Astrocyte (in vitro differentiated cells and primary cell): ENCODE data around the gene ZNF683. TPM values are rescaled to one million over a fixed set of nuclear protein-coding genes. Genes with fewer than 3 reads are reported as not detected.

Experiments used
- DNase-seq: peaks from one replicate; pipeline ENCODE4 v3.0.0-alpha.2; 2010; ENCODE audit warnings: low read depth
- FAIRE-seq: peaks from 2 replicates; lab custom pipeline; 2011; peaks lifted over from hg19 to GRCh38; lab: Jason Lieb, UNC
- H2AFZ ChIP-seq: 2 replicates; pipeline ENCODE4 v1.6.0; 2012; ENCODE audit warnings: low read depth, low read length, inconsistent platforms
- H3K27ac ChIP-seq: 2 replicates; pipeline ENCODE4 v1.5.1; 2011; ENCODE audit warnings: low read depth, low read length, inconsistent platforms
- H3K27me3 ChIP-seq: 2 replicates; pipeline ENCODE4 v1.6.0; 2011; ENCODE audit warnings: low read length, inconsistent platforms; ENCODE audit not compliant: insufficient read depth
- H3K36me3 ChIP-seq: 2 replicates; pipeline ENCODE4 v1.5.1; 2011; ENCODE audit warnings: low read length, inconsistent platforms; ENCODE audit not compliant: insufficient read depth
- H3K4me1 ChIP-seq: 2 replicates; pipeline ENCODE4 v1.5.1; 2011; ENCODE audit warnings: low read length, inconsistent platforms; ENCODE audit not compliant: insufficient read depth
- H3K4me2 ChIP-seq: 2 replicates; pipeline ENCODE4 v1.6.0; 2012; ENCODE audit warnings: low read length, inconsistent platforms
- H3K4me3 ChIP-seq: 2 replicates; pipeline ENCODE4 v1.5.1; 2011; ENCODE audit warnings: low read depth, mild to moderate bottlenecking, low read length, inconsistent platforms; ENCODE audit not compliant: insufficient read depth
- H3K79me2 ChIP-seq: 2 replicates; pipeline ENCODE4 v1.6.0; 2012; ENCODE audit warnings: mild to moderate bottlenecking, low read length, inconsistent platforms; ENCODE audit not compliant: insufficient read depth
- H3K9ac ChIP-seq: 2 replicates; pipeline ENCODE4 v1.6.0; 2012; ENCODE audit warnings: mild to moderate bottlenecking, low read length, inconsistent platforms
- H3K9me3 ChIP-seq: 2 replicates; pipeline ENCODE4 v1.5.1; 2012; ENCODE audit warnings: low read depth, mild to moderate bottlenecking, low read length, inconsistent platforms; ENCODE audit not compliant: insufficient read depth
- H4K20me1 ChIP-seq: 2 replicates; pipeline ENCODE4 v1.6.0; 2012; ENCODE audit warnings: low read length, inconsistent platforms; ENCODE audit not compliant: insufficient read depth
- H3K27ac Mint-ChIP-seq: one replicate; pipeline ENCODE4 v1.8.0; 2021; ENCODE audit warnings: mild to moderate bottlenecking, mixed read lengths; ENCODE audit not compliant: unreplicated experiment
- H3K27me3 Mint-ChIP-seq: one replicate; pipeline ENCODE4 v1.8.0; 2021; ENCODE audit warnings: low read depth, mixed read lengths; ENCODE audit not compliant: unreplicated experiment
- H3K36me3 Mint-ChIP-seq: one replicate; pipeline ENCODE4 v1.8.0; 2021; ENCODE audit warnings: low read depth, mixed read lengths; ENCODE audit not compliant: unreplicated experiment
- H3K4me1 Mint-ChIP-seq: one replicate; pipeline ENCODE4 v1.8.0; 2021; ENCODE audit warnings: low read depth, mixed read lengths; ENCODE audit not compliant: unreplicated experiment
- H3K4me3 Mint-ChIP-seq: one replicate; pipeline ENCODE4 v1.8.0; 2021; ENCODE audit warnings: mild to moderate bottlenecking, moderate library complexity, mixed read lengths; ENCODE audit not compliant: unreplicated experiment
- H3K9me3 Mint-ChIP-seq: one replicate; pipeline ENCODE4 v1.8.0; 2021; ENCODE audit warnings: mild to moderate bottlenecking, mixed read lengths; ENCODE audit not compliant: unreplicated experiment
- CTCF ChIP-seq: IDR thresholded peaks from 2 replicates; pipeline ENCODE4 v1.5.1; 2011; ENCODE audit warnings: low read depth, mild to moderate bottlenecking, inconsistent platforms, low read length, moderate library complexity; ENCODE audit not compliant: insufficient read depth
- EZH2 ChIP-seq: IDR thresholded peaks from 2 replicates; pipeline ENCODE4 v1.6.1; 2012; ENCODE audit warnings: mild to moderate bottlenecking, low read length, inconsistent platforms; ENCODE audit not compliant: insufficient read depth
- total RNA-seq: library from RNA; stranded (reverse); gene quantifications from 2 replicates; pipeline ENCODE4 v1.2.1, GENCODE V29; 2021

Gene ZNF683
- total RNA-seq, 1 donor from 2014 or later: not detected

DNA sequence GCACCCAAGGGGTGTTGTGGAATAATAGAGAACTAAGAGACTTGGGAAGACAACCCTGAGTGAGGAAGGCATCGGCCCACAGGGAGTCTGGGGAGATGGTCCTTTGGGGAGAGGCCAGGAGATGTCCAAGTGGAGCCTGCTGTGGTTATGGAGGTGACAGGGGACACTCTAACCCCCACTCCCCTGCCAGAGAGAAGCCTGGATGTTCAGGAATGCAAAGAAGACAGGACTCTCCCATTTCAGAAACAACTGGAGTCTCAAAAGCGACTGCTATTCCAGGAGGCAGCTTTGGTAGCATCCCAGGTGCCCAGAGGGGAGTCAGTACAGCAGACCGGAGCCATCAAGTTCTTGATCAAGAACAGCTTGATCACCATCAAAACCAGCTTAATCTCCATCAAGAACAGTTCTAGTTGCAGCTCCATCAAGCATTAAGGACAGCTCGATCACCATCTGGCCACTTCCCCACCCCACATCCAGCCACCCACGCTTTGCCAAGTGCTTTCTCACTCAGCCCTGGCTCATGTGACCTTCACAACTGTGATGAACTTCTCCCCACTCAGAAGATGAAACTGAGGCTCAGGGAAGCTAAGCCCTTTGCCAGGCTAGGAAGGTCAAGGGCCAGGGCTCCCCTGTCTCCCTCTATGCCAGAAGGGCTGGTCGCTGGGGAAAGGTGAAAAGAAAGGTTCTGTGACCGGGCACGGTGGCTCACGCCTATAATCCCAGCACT is 54.0 kb downstream of the ZNF683 start:
- Histone ChIP-seq H3K4me3 (no peak overlapping the region), H3K9ac (no peak overlapping the region), H3K4me1 (peaks cover 5% of the 10 kb centered on the region), H3K27me3 (peaks cover 3% of the 10 kb centered on the region), H3K79me2 (no peaks in the 10 kb centered on the region), H3K9me3 (no peaks in the 10 kb centered on the region), H4K20me1 (no peaks in the 10 kb centered on the region), H2AFZ (no peak overlapping the region), H3K27ac (no peak overlapping the region), H3K4me2 (no peak overlapping the region), H3K36me3 (no peaks in the 10 kb centered on the region)
- TF ChIP-seq EZH2 (no peak), CTCF (no peak)
- DNase-seq (no peak), FAIRE-seq (no peak)
- peaks cover 3% of the 10 kb centered on the region for H3K36me3 Mint-ChIP-seq
- peaks cover 7% of the 10 kb centered on the region for H3K4me1 Mint-ChIP-seq
- peaks cover 11% of the 10 kb centered on the region for H3K27me3 Mint-ChIP-seq
- H3K9me3 Mint-ChIP-seq: no peaks in the 10 kb centered on the region
- H3K27ac Mint-ChIP-seq: no peak overlapping the region
- no peak overlapping the region for H3K4me3 Mint-ChIP-seq

DNA sequence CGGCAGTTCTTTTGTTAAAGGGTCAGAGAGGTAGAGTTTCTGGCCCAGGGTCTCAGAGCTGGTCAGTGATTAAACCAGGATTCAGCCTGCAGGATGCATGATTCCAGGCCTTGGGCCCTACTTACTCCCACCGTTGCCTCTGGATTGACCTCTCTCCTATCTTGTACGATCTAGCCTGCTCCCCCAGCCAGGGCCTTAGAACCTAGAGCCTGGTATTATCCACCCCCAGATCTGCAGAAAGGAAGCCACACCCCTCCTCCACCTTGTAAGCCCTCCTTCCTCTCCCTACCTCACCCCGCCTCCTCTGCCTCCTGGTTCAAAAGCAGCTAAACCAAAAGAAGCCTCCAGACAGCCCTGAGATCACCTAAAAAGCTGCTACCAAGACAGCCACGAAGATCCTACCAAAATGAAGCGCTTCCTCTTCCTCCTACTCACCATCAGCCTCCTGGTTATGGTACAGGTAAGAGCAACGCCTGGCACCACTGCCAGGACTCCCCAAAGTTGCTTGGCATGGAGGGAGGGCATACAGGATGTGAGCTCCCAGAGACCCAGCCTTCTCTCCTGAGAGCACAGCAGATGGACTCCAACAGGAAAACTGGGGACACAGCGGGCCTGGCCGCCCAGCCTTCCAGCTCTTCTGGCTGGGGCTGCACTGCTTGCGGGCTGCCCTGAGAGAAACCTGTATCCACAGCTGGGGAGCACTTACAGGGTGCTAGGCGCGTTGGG is 54.8 kb downstream of the ZNF683 start, which contains the start of gene CD52:
CD52 (plus strand) TSS at position 347 of the 726 bp plus-strand sequence; CDS start at position 407, 60 bp downstream.
- H3K9me3 ChIP-seq: no peaks in the 10 kb centered on the region
- no peak within 1 kb of the TSS for H2AFZ ChIP-seq
- no peaks in the 10 kb centered on the region for H3K79me2 ChIP-seq
- Mint-ChIP-seq H3K36me3 (peaks cover 3% of the 10 kb centered on the region), H3K9me3 (no peaks in the 10 kb centered on the region), H3K27me3 (peaks cover 16% of the 10 kb centered on the region), H3K4me3 (no peak within 1 kb of the TSS), H3K27ac (no peak within 1 kb of the TSS), H3K4me1 (peaks cover 7% of the 10 kb centered on the region)
- H3K27me3 ChIP-seq: peaks cover 3% of the 10 kb centered on the region
- no peaks in the 10 kb centered on the region for H4K20me1 ChIP-seq
- DNase-seq (no peak), FAIRE-seq (no peak)
- no peaks in the 10 kb centered on the region for H3K36me3 ChIP-seq
- no peak within 1 kb of the TSS for H3K4me3 ChIP-seq
- TF ChIP-seq EZH2: no peak
- TF ChIP-seq CTCF: no peak
- peaks cover 5% of the 10 kb centered on the region for H3K4me1 ChIP-seq
- no peak within 1 kb of the TSS for H3K4me2 ChIP-seq
- no peak within 1 kb of the TSS for H3K27ac ChIP-seq
- no peak within 1 kb of the TSS for H3K9ac ChIP-seq
